ENCODE measurements around the gene CHMP2B.

Gene CHMP2B

GRCh38 chr3:87227104-87227834 lies at the start of gene CHMP2B:
Gene CHMP2B (plus strand): TSS chr3:87227309. CDS start chr3:87227523, 214 bp downstream.
- DNase-seq = peak; percentile 79

GRCh38 chr3:87179642-87180041 lies 47.5 kb upstream of the CHMP2B start:
- peak; percentile 9 for DNase-seq

GRCh38 chr3:87181551-87181950 lies 45.6 kb upstream of the CHMP2B start:
- DNase-seq = no peak

GRCh38 chr3:87182023-87182422 lies 45.1 kb upstream of the CHMP2B start:
- DNase-seq = no peak

- DNase-seq = peak; percentile 32
Observed at GRCh38 chr3:87186608-87187159, 40.4 kb upstream of the CHMP2B start.

GRCh38 chr3:87191175-87191574 lies 35.9 kb upstream of the CHMP2B start:
- peak; percentile 58 for DNase-seq

- no peak for DNase-seq
Observed at GRCh38 chr3:87191641-87192040, 35.5 kb upstream of the CHMP2B start.

- peak; percentile 31 for DNase-seq
Observed at GRCh38 chr3:87196879-87197278, 30.2 kb upstream of the CHMP2B start.

GRCh38 chr3:87197531-87197930 lies 29.6 kb upstream of the CHMP2B start:
- no peak for DNase-seq

GRCh38 chr3:87198774-87199173 lies 28.3 kb upstream of the CHMP2B start:
- peak; percentile 6 for DNase-seq

- DNase-seq = no peak
Observed at GRCh38 chr3:87199628-87200027, 27.5 kb upstream of the CHMP2B start.

GRCh38 chr3:87200060-87200647 lies 27.0 kb upstream of the CHMP2B start:
- DNase-seq = no peak

- peak; percentile 24 for DNase-seq
Observed at GRCh38 chr3:87201727-87202126, 25.4 kb upstream of the CHMP2B start.

GRCh38 chr3:87203809-87204208 lies 23.3 kb upstream of the CHMP2B start:
- no peak for DNase-seq

GRCh38 chr3:87206070-87206469 lies 21.0 kb upstream of the CHMP2B start:
- no peak for DNase-seq

GRCh38 chr3:87206635-87207034 lies 20.5 kb upstream of the CHMP2B start:
- no peak for DNase-seq

- DNase-seq = no peak
Observed at GRCh38 chr3:87207460-87207859, 19.6 kb upstream of the CHMP2B start.

- no peak for DNase-seq
Observed at GRCh38 chr3:87209111-87209510, 18.0 kb upstream of the CHMP2B start.

GRCh38 chr3:87218560-87218959 lies 8.5 kb upstream of the CHMP2B start:
- DNase-seq = no peak

- no peak for DNase-seq
Observed at GRCh38 chr3:87219611-87220010, 7.5 kb upstream of the CHMP2B start.

- DNase-seq = peak; percentile 16
Observed at GRCh38 chr3:87225659-87226058, 1.4 kb upstream of the CHMP2B start.

- no peak for DNase-seq
Observed at GRCh38 chr3:87227835-87228144, 681 bp downstream of the CHMP2B start.

- DNase-seq = no peak
Observed at GRCh38 chr3:87228316-87228715, 1.2 kb downstream of the CHMP2B start.

- no peak for DNase-seq
Observed at GRCh38 chr3:87229113-87229512, 2.0 kb downstream of the CHMP2B start.

- no peak for DNase-seq
Observed at GRCh38 chr3:87233805-87234204, 6.7 kb downstream of the CHMP2B start.
